22Rv1 (cell line): ENCODE results near the gene TANC2.

Experiments
- H3K27ac ChIP-seq: fragments of 450-650 bp; 2 replicates; pipeline ENCODE4 v1.5.1; 2017
- ZFX ChIP-seq: fragments of 450-650 bp; IDR thresholded peaks from 2 replicates; pipeline ENCODE4 v1.6.1; 2017; ENCODE audit warnings: antibody characterized with exemption, borderline replicate concordance
- TF ChIP-seq, protein P1 (sequence below): fragments of 450-650 bp; IDR thresholded peaks from 2 replicates; pipeline ENCODE4 v1.5.1; 2017; ENCODE audit warnings: mild to moderate bottlenecking

The TANC2 gene

DNA sequence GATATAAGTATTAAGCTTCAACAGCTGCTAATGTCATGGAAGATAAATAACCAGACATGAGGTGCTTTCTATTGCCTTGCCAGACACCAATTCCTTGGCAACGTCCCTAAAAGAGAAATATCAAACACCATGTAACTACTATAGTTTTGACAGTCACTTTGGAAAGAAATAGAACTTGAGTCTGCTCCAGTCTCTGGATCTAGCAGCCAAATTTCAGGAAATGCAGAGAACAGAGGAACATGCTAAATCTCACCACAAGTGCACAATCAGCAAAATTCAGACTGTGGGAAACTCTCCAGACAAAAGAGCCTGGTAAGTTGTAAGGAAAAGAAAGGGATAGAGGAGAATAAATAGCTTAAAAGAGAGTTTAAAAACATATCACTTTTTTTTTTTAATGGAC is 28.4 kb upstream of the TANC2 start:
- no peak overlapping the region for H3K27ac ChIP-seq
- TF ChIP-seq, protein P1, sequence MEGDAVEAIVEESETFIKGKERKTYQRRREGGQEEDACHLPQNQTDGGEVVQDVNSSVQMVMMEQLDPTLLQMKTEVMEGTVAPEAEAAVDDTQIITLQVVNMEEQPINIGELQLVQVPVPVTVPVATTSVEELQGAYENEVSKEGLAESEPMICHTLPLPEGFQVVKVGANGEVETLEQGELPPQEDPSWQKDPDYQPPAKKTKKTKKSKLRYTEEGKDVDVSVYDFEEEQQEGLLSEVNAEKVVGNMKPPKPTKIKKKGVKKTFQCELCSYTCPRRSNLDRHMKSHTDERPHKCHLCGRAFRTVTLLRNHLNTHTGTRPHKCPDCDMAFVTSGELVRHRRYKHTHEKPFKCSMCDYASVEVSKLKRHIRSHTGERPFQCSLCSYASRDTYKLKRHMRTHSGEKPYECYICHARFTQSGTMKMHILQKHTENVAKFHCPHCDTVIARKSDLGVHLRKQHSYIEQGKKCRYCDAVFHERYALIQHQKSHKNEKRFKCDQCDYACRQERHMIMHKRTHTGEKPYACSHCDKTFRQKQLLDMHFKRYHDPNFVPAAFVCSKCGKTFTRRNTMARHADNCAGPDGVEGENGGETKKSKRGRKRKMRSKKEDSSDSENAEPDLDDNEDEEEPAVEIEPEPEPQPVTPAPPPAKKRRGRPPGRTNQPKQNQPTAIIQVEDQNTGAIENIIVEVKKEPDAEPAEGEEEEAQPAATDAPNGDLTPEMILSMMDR: no peak
- TF ChIP-seq ZFX: no peak

DNA sequence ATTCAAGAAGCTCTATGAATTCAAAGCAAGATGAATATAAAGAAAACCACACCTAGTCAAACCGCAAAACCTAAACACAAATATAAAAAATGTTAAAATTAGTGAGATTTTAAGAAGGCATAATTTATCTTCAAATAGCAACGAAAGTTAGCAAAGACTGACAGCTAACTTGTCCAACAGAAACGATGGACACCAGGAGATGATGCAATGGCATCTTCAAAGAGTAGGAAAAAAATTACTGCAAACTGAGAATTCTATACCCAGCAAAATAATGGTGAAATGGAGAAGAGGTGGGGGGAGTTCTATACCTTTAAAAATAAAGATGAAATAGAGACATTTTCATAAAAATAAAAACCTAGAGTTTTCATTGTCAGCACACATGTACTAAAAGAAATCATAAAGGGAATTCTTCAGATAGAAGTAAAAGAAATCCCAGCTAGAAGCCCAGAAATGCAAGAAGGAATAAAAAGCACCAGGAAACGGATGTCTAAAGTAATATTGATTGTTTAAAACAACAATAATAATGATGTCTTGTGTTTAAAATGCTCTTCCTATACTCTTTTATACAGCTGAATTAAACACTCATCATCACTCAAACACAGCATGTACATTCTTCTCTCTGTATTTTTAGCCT is 24.6 kb upstream of the TANC2 start:
- no peak for TF ChIP-seq ZFX
- TF ChIP-seq, protein P1: no peak
- H3K27ac ChIP-seq: no peak overlapping the region

DNA sequence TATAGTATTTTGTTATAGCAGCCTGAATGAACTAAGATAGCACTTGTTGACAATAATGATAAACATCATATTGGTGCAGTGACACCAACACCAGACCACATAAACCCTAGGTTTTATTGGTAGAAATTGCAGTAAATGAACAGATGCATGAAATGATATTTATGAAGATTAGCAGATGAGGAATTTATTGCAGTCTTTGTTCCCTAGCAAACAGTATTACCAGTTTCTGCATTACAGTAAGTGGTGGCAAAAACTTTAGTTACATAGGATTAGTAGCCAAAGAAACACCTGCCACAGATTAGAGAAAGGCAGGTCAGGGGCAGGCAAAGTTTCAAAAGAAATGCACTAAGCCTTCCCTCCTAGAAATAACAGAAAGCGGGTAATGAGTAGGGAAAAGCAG is 17.7 kb upstream of the TANC2 start:
- no peak overlapping the region for H3K27ac ChIP-seq
- TF ChIP-seq ZFX: no peak
- TF ChIP-seq, protein P1: no peak

DNA sequence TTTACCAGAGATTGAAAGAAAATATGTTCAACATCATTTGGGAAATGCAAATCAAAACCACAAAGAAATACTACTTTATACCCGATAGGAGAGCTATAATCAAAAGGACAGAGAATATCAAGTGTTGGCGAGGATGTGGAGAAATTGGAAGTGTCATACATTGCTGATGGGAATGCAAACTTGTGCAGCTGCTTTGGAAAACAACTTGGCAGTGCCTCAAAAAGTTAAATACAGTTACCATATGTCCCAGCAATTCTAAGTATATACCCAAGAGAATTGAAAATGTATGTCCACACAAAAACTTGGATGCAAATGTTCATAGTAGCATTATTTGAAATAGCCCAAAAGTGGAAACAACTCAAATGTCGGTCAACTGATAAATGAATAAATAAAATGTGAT is 17.0 kb upstream of the TANC2 start:
- TF ChIP-seq, protein P1: no peak
- no peak for TF ChIP-seq ZFX
- H3K27ac ChIP-seq: no peak overlapping the region

DNA sequence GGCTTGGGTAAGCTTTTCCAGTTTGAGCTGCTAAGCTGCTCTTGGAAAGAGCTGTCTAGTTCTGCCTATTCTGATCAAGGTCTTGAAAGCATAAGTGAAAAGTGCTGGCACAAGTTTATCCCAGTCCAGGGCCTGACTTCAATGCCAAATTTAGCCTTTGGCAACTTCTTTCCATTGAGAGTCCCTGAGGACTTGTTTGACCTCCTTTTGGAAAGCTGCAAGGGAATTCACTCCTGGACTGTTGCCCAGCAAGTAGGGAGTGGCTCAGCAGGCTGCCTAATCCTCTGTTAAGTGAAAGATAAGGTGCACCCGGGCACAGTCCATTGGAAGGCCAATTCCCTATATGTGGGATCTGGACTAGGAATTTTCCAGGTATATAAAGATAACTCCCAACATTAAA is 16.0 kb upstream of the TANC2 start:
- H3K27ac ChIP-seq: no peak overlapping the region
- TF ChIP-seq, protein P1: no peak
- TF ChIP-seq ZFX: no peak

DNA sequence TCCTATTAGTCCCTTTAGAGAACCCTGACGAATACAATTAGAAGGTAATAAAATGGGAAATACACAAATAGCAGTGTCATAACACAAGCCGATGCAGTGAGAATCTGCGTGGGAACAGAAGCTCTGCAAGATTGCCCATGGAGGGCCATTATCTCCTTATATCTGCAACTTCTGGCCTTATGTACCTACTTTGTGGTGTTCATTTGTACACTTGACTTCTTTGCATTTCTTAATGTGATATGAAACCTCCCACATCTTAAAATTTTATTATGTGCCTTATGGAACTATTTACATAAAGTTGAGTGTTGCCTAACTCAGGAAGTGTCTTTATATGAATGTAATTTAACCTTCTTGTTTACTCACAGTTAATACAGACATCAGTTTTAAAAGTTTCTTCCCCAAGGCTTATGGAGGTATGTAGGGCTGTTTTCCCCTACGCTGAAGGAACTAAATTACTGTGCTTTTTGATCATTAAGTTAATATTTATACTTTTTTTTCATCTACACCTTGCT is 10.1 kb upstream of the TANC2 start:
- no peak for TF ChIP-seq ZFX
- TF ChIP-seq, protein P1: no peak
- H3K27ac ChIP-seq: no peak overlapping the region

DNA sequence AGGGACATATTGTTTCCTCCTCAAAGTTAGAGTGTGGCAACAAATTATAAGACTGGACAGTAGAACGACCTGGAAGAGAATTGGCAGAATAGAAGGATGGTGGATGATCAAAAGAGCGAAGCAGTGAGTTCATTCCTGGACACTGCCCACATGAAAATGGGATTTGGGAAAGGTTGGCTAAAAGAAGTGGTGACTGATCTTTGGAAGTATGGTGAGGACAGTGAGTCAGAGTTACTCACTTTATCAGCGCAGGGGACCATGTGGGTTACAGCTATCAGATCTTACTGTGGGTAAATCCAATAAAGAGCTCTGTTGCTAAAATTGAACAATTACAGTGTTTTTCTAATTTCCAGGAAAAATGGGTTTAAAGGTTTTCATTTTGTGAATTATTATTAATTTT is 2.7 kb upstream of the TANC2 start:
- TF ChIP-seq, protein P1: no peak
- no peak for TF ChIP-seq ZFX
- H3K27ac ChIP-seq: no peak overlapping the region
